BJ (cell line): ENCODE measurements around the gene IZUMO1. TPM values are rescaled to one million over a fixed set of nuclear protein-coding genes. Genes with fewer than 3 reads are reported as not detected.

Experiments used
- CTCF ChIA-PET: fragments of 350-600 bp; formaldehyde crosslinking; extraction: SDS; loops from one replicate; lab custom pipeline; 2021; ENCODE audit warnings: antibody characterized with exemption, inconsistent platforms; lab: Yijun Ruan, JAX
- POLR2A ChIA-PET: fragments of 300-600 bp; sonication (Branson Sonifier 250); formaldehyde crosslinking; extraction: SDS; loops from one replicate; lab custom pipeline; 2021; ENCODE audit warnings: antibody characterized with exemption; lab: Charles Lee
- DNase-seq: peaks from one replicate; pipeline ENCODE4 v3.0.0-alpha.2; 2011; ENCODE audit warnings: low read depth
- H3K27me3 ChIP-seq: 2 replicates; pipeline ENCODE4 v1.6.0; 2011; ENCODE audit warnings: low read length; ENCODE audit not compliant: control insufficient read depth, insufficient read depth
- H3K36me3 ChIP-seq: 2 replicates; pipeline ENCODE4 v1.5.1; 2011; ENCODE audit warnings: low read length; ENCODE audit not compliant: control insufficient read depth, insufficient read depth
- H3K4me3 ChIP-seq: 2 replicates; pipeline ENCODE4 v1.5.1; 2011; ENCODE audit warnings: low read depth, mild to moderate bottlenecking, control low read depth, low read length
- polyA plus RNA-seq: library from polyadenylated mRNA; depleted of rRNA; stranded (reverse); fragments of >200 nt; gene quantifications from 2 replicates; pipeline ENCODE4 v1.2.3, GENCODE V29; 2011
- TF ChIP-seq, protein P1 (sequence below): IDR thresholded peaks from 2 replicates; pipeline ENCODE4 v1.5.1; 2011; ENCODE audit warnings: low read depth, mild to moderate bottlenecking, control low read depth, inconsistent platforms, low read length, moderate library complexity; ENCODE audit not compliant: insufficient read depth

IZUMO1 gene
- polyA plus RNA-seq, 1 experiment = not detected

DNA sequence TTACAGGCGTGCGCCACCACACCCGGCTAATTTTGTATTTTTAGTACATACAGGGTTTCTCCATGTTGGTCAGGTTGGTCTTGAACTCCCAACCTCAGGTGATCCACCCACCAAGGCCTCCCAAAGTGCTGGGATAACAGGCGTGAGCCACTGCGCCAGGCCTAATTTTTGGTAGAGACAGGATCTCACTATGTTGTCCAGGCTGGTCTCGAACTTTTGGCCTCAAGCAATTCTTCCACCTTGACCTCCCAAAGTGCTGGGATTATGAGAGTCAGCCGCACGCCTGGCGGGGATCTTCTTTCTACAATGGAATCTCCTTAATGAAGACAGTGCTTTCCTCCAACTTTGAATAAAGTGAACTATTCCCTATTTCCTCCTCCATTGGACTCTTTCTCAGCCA lies 12.1 kb downstream of the IZUMO1 start:
- H3K27me3 ChIP-seq = no peaks in the 10 kb centered on the region
- TF ChIP-seq, protein P1, sequence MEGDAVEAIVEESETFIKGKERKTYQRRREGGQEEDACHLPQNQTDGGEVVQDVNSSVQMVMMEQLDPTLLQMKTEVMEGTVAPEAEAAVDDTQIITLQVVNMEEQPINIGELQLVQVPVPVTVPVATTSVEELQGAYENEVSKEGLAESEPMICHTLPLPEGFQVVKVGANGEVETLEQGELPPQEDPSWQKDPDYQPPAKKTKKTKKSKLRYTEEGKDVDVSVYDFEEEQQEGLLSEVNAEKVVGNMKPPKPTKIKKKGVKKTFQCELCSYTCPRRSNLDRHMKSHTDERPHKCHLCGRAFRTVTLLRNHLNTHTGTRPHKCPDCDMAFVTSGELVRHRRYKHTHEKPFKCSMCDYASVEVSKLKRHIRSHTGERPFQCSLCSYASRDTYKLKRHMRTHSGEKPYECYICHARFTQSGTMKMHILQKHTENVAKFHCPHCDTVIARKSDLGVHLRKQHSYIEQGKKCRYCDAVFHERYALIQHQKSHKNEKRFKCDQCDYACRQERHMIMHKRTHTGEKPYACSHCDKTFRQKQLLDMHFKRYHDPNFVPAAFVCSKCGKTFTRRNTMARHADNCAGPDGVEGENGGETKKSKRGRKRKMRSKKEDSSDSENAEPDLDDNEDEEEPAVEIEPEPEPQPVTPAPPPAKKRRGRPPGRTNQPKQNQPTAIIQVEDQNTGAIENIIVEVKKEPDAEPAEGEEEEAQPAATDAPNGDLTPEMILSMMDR = no peak
- no peaks in the 10 kb centered on the region for H3K36me3 ChIP-seq
- ChIA-PET POLR2A (no interaction called here), CTCF (interaction anchor here (1.3 kb wide), 1 partner anchor 59 kb away, joined by 3 read pairs; no protein-coding TSS in a partner anchor)
- H3K4me3 ChIP-seq = no peak overlapping the region
- DNase-seq = no peak

DNA sequence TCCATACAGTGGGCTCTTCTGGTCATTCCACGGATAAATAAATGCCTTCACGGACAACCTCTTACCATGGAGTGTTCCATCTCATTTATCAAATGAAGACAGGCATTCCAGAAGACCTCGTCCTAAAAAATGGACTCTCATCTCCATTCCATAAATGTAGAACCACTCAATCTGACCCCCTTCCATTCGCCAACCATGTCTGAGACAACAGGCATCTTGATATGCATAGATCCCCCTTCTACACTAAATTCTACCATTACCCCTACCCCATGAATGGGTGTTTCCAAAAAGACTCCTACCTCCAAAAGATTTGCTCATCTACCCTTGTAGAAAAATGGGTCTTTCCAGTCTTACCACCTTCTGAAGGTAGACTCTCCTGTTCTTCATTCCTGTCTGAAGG lies 15.3 kb downstream of the IZUMO1 start:
- DNase-seq = no peak
- H3K36me3 ChIP-seq = no peaks in the 10 kb centered on the region
- H3K4me3 ChIP-seq = no peak overlapping the region
- TF ChIP-seq, protein P1 = no peak
- CTCF ChIA-PET = no interaction called here
- H3K27me3 ChIP-seq = no peaks in the 10 kb centered on the region
- POLR2A ChIA-PET = no interaction called here

DNA sequence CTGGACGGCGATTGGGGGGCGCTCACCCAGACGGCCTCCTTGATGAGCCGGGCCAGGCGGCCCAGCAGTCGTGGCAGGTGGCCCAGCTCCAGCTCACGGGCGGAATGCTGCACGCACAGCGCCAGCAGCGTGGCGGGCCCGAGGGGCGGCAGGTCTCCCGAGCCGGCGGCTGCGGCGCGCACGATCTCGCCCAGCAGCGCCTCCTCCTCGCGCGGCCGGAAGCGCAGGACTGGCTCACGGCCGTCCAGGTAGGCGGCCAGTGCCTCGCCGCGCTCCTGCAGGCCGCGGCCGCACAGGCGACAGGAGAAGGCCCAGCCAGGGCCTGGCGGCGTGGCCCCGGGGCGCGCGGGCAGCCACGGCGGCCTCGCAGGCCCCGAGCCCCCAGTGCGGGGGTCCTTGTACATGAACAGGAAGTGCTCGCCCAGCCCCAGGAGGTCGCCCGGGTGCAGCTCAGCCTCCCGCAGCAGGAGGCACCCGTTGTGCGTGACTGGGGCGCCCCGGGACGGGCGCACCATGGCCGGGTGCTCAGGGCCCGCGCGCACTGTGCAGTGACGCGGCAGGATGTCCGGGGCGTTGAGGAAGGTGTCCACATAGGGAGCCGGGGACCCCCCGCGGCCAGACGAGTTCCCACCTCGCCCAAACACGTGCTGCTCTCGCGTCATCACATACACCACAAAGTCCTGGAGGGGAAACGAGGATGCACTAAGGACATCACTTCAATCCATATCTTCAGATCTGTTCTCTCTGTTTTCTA lies 17.6 kb downstream of the IZUMO1 start:
- H3K4me3 ChIP-seq = no peak overlapping the region
- no peaks in the 10 kb centered on the region for H3K27me3 ChIP-seq
- no peak for DNase-seq
- H3K36me3 ChIP-seq = no peaks in the 10 kb centered on the region
- POLR2A ChIA-PET = no interaction called here
- TF ChIP-seq, protein P1 = no peak
- CTCF ChIA-PET = interaction anchor here (0.9 to 1.3 kb wide), 2 partner anchors 8 to 9 kb away, joined by 3 to 4 read pairs; no protein-coding TSS in a partner anchor

DNA sequence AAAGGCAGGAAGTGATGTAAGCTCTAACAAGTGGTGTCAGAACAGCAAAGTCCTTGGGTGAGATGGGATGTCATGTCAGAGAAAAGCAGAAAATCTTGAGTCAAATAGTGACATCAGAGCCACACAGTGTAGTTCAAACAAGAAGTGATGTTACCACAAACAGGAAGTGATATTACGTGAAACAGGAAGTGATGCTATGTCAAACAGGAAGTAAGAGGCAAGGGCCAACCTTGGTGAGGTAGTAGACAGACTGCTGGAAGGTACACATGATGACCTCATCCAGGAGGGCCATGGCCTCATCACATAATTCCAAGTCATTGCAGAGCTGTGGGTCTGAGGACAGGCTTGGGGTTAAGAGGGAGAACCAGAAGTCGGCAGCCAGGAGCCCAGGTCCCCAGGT lies 20.2 kb downstream of the IZUMO1 start:
- CTCF ChIA-PET = interaction anchor here (1.5 kb wide), 1 partner anchor 12 kb away, joined by 3 read pairs; no protein-coding TSS in a partner anchor
- no peaks in the 10 kb centered on the region for H3K36me3 ChIP-seq
- POLR2A ChIA-PET = interaction anchor here (0.6 kb wide), 1 partner anchor 403 kb away, joined by 4 read pairs; no protein-coding TSS in a partner anchor
- no peak overlapping the region for H3K4me3 ChIP-seq
- DNase-seq = no peak
- TF ChIP-seq, protein P1 = no peak
- no peaks in the 10 kb centered on the region for H3K27me3 ChIP-seq
